ENCODE results near the gene LGALS9C.
"Not testable (repeated sequence)": the region's sequence is repeated elsewhere in the genome, so short reads cannot be mapped to it uniquely, and the experiment has no call there.

GRCh38 chr17:18439465-18439870 is 37.1 kb upstream of the LGALS9C start:
- not testable (repeated sequence) for TF ChIP-seq ZFX (IDR thresholded peaks at IDR 0.05); SIN3A (IDR thresholded peaks at IDR 0.05; ENCODE audit: low read depth)
